HAP-1 (cell line): Measurements from ENCODE around the gene RNF150.

Experiments used
- DNase-seq, 2 experiments: peaks; one replicate each; pipeline ENCODE4 v3.0.0-alpha.2; 2016 to 2020; ENCODE audit warnings: low spot score in 2 of 2
- H3K27me3 ChIP-seq: fragments of 250-450 bp; sonication (Bioruptor Pico); 2 replicates; pipeline ENCODE4 v1.5.1; 2020; ENCODE audit warnings: low read depth, mild to moderate bottlenecking, moderate library complexity
- H3K36me3 ChIP-seq: fragments of 250-450 bp; sonication (Bioruptor Pico); replicated peaks from 2 replicates; pipeline ENCODE4 v1.5.1; 2020; ENCODE audit warnings: mild to moderate bottlenecking
- H3K4me1 ChIP-seq: fragments of 250-450 bp; sonication (Bioruptor Pico); 2 replicates; pipeline ENCODE4 v1.5.1; 2020; ENCODE audit warnings: mild to moderate bottlenecking
- H3K4me3 ChIP-seq: fragments of 250-450 bp; sonication (Bioruptor Pico); 2 replicates; pipeline ENCODE4 v1.5.1; 2020; ENCODE audit warnings: mild to moderate bottlenecking, moderate library complexity
- H3K9me3 ChIP-seq: fragments of 250-450 bp; sonication (Bioruptor Pico); 2 replicates; pipeline ENCODE4 v1.5.1; 2020; ENCODE audit warnings: mild to moderate bottlenecking, moderate library complexity
- in situ Hi-C: fragments of 300-500 bp; cut with MboI; formaldehyde crosslinking; loops from 3 replicates; pipeline ENCODE4 v1.14.3; 2020; ENCODE audit warnings: low sequenced_read_pairs, inconsistent platforms, mixed read lengths

Gene RNF150

DNA sequence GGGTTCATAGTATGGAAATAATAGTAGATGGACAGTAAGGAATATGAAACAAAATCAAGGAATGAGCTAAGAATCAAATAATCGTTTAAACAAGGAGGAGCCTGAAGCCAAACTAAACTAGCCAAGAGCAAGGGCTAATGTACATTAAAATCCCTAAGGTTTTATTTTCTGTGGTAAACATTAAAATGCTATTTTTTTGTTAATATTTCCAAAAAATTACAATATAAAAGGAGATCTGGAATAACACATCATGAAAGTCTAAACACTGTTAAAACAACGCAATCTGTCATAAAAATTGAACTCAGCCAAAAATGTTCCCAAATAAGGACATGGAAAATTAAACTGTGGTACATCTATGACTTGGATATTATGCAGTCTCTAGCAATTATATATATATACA, 188.2 kb downstream of the RNF150 start:
- no peak for DNase-seq
- no peak overlapping the region for H3K4me3 ChIP-seq
- no peaks in the 10 kb centered on the region for H3K27me3 ChIP-seq
- in situ Hi-C loops: no loop called here
- no peaks in the 10 kb centered on the region for H3K4me1 ChIP-seq
- H3K9me3 ChIP-seq: no peaks in the 10 kb centered on the region
- H3K36me3 ChIP-seq: no peaks in the 10 kb centered on the region

DNA sequence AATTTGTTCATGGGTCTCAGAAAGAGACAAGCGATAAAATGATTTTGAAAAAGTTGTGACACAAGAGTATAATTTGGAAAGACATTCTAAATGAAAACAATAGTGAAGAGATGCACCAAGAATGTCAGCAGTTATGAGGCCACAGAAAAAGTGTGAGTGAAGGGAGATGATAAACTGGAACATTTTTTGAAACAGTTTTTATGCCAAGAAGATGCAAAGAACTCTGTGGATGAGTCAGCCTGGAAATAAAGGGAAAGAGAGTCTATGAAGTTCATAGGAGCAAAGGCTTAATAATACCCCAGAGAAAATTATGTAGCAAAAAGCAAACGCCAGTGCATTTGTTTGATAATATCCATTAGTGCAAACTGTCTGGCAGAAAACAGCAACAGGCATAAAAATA, 188.7 kb downstream of the RNF150 start:
- in situ Hi-C loops: no loop called here
- H3K36me3 ChIP-seq: no peaks in the 10 kb centered on the region
- DNase-seq: no peak
- H3K4me1 ChIP-seq: no peaks in the 10 kb centered on the region
- H3K9me3 ChIP-seq: no peaks in the 10 kb centered on the region
- H3K27me3 ChIP-seq: no peaks in the 10 kb centered on the region
- no peak overlapping the region for H3K4me3 ChIP-seq

- no peak for DNase-seq
- Histone ChIP-seq H3K4me1 (no peaks in the 10 kb centered on the region), H3K36me3 (no peaks in the 10 kb centered on the region), H3K27me3 (no peaks in the 10 kb centered on the region), H3K4me3 (no peak overlapping the region), H3K9me3 (no peaks in the 10 kb centered on the region)
- in situ Hi-C loops: no loop called here
Measured at GRCh38 chr4:140944199-140944515, 189.1 kb downstream of the RNF150 start.

DNA sequence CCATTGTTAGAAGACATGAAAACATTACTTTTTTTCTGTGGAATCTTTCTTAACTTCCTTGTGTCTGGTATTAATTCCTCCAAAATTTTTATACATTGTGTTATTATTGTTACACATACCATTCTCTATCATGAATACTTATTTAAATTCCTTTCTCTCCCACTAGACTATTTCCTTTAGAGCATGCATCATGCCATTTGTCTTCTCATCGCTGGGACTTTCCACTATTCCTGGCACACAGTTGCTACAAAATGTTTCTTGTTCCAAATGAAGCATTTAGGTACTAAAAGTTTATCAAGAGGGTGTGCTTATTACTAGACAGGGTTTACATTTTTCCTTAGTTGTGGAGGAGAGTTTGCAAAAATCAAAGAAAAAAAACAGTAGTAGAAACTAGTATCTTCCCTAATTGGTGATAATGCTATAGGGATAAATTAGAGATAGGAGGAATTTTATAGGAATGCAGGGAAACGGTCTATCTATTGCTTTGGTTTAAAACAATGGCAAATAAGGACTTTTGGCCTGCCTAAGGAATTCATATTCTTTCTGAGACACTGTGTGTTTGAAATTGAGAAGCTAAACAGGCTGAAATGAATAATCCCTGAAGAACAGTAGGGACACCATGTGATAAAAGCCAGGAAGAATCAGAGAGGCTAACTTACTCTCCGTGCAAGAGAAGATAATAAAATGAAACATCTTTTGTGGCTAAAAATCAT, 189.6 kb downstream of the RNF150 start:
- in situ Hi-C loops: no loop called here
- H3K4me1 ChIP-seq: no peaks in the 10 kb centered on the region
- no peak overlapping the region for H3K4me3 ChIP-seq
- DNase-seq: no peak
- H3K36me3 ChIP-seq: no peaks in the 10 kb centered on the region
- no peaks in the 10 kb centered on the region for H3K27me3 ChIP-seq
- H3K9me3 ChIP-seq: no peaks in the 10 kb centered on the region

DNA sequence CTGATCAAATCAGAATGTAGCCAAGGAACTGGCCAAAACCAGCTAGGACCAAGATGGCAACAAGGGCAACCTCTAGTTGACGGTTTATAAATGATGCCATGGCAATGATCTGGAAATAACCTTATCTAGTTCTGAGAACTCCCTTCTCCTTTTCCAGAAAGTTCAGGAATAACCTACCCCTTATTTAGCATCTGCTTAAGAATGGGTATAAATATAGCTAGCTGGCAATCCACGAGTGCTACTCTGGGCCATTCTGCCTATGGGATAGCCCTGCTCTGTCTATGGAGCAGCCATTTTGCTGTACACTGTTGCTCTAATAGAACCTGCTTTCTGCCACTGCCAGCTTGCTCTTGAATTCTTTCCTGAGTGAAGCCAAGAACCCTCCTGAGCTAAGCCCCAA, 192.7 kb downstream of the RNF150 start:
- in situ Hi-C loops: no loop called here
- H3K4me1 ChIP-seq: no peaks in the 10 kb centered on the region
- H3K9me3 ChIP-seq: no peaks in the 10 kb centered on the region
- H3K36me3 ChIP-seq: no peaks in the 10 kb centered on the region
- no peak overlapping the region for H3K4me3 ChIP-seq
- DNase-seq: no peak
- H3K27me3 ChIP-seq: no peaks in the 10 kb centered on the region

- Histone ChIP-seq H3K4me1 (no peaks in the 10 kb centered on the region), H3K27me3 (no peaks in the 10 kb centered on the region), H3K4me3 (no peak overlapping the region), H3K9me3 (no peaks in the 10 kb centered on the region), H3K36me3 (no peaks in the 10 kb centered on the region)
- no peak for DNase-seq
- in situ Hi-C loops: no loop called here
Measured at GRCh38 chr4:140937866-140938265, 195.4 kb downstream of the RNF150 start.

GRCh38 chr4:140935254-140935653, 198.0 kb downstream of the RNF150 start:
- H3K36me3 ChIP-seq: no peaks in the 10 kb centered on the region
- H3K27me3 ChIP-seq: no peaks in the 10 kb centered on the region
- no peaks in the 10 kb centered on the region for H3K9me3 ChIP-seq
- in situ Hi-C loops: no loop called here
- no peaks in the 10 kb centered on the region for H3K4me1 ChIP-seq
- no peak overlapping the region for H3K4me3 ChIP-seq
- DNase-seq: no peak

GRCh38 chr4:140932501-140933045, 200.7 kb downstream of the RNF150 start:
- H3K4me3 ChIP-seq: no peak overlapping the region
- DNase-seq: no peak
- in situ Hi-C loops: no loop called here
- H3K9me3 ChIP-seq: no peaks in the 10 kb centered on the region
- no peaks in the 10 kb centered on the region for H3K4me1 ChIP-seq
- H3K27me3 ChIP-seq: no peaks in the 10 kb centered on the region
- no peaks in the 10 kb centered on the region for H3K36me3 ChIP-seq

DNA sequence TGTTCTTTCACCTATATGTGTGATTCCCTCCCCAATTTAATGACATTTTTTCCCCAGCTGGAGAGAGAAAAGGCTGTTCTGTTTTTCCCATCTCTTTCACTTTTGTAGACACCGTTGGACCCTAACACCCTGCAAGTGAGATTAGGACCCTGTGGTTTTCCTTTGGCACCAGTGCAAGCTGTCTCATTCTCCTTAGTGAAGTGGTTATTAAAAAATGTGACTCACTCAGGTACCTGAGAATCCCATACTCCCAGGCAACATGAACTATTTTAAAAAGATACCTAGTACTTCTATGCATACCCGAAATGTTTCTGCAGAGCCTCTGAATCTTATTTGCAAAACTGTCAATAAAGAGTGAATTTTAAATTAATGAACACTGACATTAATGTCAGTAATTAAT, 201.4 kb downstream of the RNF150 start:
- in situ Hi-C loops: no loop called here
- Histone ChIP-seq H3K4me3 (no peak overlapping the region), H3K4me1 (no peaks in the 10 kb centered on the region), H3K36me3 (no peaks in the 10 kb centered on the region), H3K9me3 (no peaks in the 10 kb centered on the region), H3K27me3 (no peaks in the 10 kb centered on the region)
- no peak for DNase-seq

GRCh38 chr4:140930557-140930956, 202.7 kb downstream of the RNF150 start:
- Histone ChIP-seq H3K4me1 (no peaks in the 10 kb centered on the region), H3K27me3 (no peaks in the 10 kb centered on the region), H3K9me3 (no peaks in the 10 kb centered on the region), H3K4me3 (no peak overlapping the region), H3K36me3 (no peaks in the 10 kb centered on the region)
- DNase-seq: no peak
- in situ Hi-C loops: no loop called here

DNA sequence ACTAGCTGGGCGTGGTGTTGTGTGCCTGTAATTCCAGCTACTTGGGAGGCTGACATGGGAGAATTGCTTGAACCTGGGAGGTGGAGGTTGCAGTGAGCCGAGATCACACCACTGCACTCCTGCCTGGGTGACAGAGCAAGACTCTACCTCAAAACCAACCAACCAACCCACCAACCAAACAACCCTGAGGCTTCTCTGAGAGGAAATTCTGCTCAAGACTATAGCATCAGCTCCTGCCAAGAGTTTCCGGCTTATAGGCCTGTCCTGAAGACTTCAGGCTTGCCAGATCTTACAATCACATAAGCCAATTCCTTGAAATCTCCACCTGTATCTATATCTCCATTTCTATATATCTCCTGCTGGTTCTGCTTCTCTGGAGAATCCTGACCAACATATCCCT, 203.3 kb downstream of the RNF150 start:
- Histone ChIP-seq H3K4me3 (no peak overlapping the region), H3K27me3 (no peaks in the 10 kb centered on the region), H3K9me3 (no peaks in the 10 kb centered on the region), H3K36me3 (no peaks in the 10 kb centered on the region), H3K4me1 (no peaks in the 10 kb centered on the region)
- no peak for DNase-seq
- in situ Hi-C loops: no loop called here

DNA sequence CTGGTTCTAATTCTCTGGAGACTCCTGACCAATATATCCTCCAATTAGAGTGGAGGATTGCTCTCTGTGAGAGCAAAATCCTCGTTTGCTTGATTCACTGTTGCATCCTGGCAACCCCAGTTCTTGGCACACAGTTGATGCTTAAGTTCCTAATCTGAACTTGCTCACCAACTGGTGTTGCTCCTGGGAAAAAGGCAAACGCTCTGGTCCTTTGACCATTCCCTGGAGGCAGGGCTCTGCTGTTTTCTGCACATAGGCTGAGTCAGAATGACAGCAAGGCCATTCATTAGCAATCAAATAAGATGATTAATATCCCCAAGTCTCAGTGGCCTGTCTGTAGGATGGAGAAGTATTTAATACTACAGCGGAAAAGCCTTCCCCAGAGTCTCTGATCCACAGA, 204.4 kb downstream of the RNF150 start:
- DNase-seq: no peak
- in situ Hi-C loops: no loop called here
- H3K36me3 ChIP-seq: no peaks in the 10 kb centered on the region

DNA sequence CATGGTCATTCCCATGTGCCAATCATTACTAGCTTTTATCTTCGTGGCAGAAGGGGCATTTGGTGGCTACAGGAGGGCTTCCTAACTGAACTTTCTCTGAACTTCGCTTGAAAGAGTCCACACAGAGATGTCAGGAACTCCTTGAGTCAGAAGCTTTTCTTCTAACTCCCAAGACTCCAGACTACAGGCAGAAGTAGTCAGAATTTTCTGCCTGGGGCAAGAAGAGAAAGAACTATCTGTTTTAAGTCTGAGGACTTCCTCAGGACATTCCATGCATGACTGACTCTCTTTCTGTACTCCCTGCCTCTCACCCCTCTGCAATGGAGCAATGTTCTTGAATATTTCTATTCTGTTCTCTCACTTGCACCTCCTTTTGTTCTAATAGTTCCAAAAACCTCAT, 206.6 kb downstream of the RNF150 start:
- H3K27me3 ChIP-seq: no peaks in the 10 kb centered on the region
- H3K36me3 ChIP-seq: no peaks in the 10 kb centered on the region
- DNase-seq: no peak
- H3K4me1 ChIP-seq: no peaks in the 10 kb centered on the region
- in situ Hi-C loops: no loop called here
- no peaks in the 10 kb centered on the region for H3K9me3 ChIP-seq
- no peak overlapping the region for H3K4me3 ChIP-seq

More for the DNA sequence above, 204.4 kb downstream of the RNF150 start:
- H3K9me3 ChIP-seq: no peaks in the 10 kb centered on the region
- H3K27me3 ChIP-seq: no peaks in the 10 kb centered on the region
- H3K4me1 ChIP-seq: no peaks in the 10 kb centered on the region
- no peak overlapping the region for H3K4me3 ChIP-seq

- no peak for DNase-seq
- H3K36me3 ChIP-seq: no peaks in the 10 kb centered on the region
- H3K9me3 ChIP-seq: no peaks in the 10 kb centered on the region
- H3K4me1 ChIP-seq: no peaks in the 10 kb centered on the region
- in situ Hi-C loops: no loop called here
- no peaks in the 10 kb centered on the region for H3K27me3 ChIP-seq
- H3K4me3 ChIP-seq: no peak overlapping the region
Measured at GRCh38 chr4:140925417-140925816, 207.9 kb downstream of the RNF150 start.
